Loucy (cell line): ENCODE results near the gene TOE1.

Experiments
- H2AFZ ChIP-seq: fragments of 200-600 bp; sonication (generic); 2 replicates; pipeline ENCODE4 v1.6.0; 2016; ENCODE audit warnings: antibody characterized with exemption, mild to moderate bottlenecking, low read length, moderate library complexity
- H3F3A ChIP-seq: fragments of 200-600 bp; 2 replicates; pipeline ENCODE4 v1.6.0; 2016; ENCODE audit warnings: antibody characterized with exemption, low read depth, mild to moderate bottlenecking
- H3K27me3 ChIP-seq: fragments of 200-600 bp; sonication (generic); 2 replicates; pipeline ENCODE4 v1.6.1; 2014; ENCODE audit warnings: low read length, mild to moderate bottlenecking; ENCODE audit not compliant: insufficient read depth, poor library complexity, severe bottlenecking
- H3K36me3 ChIP-seq: fragments of 200-600 bp; sonication (generic); 2 replicates; pipeline ENCODE4 v1.6.1; 2016; ENCODE audit warnings: low read length; ENCODE audit not compliant: insufficient read depth
- H3K4me1 ChIP-seq: fragments of 200-600 bp; sonication (generic); 2 replicates; pipeline ENCODE4 v1.5.1; 2014; ENCODE audit warnings: low read length, mild to moderate bottlenecking; ENCODE audit not compliant: insufficient read depth, poor library complexity, severe bottlenecking
- H3K4me2 ChIP-seq: fragments of 200-600 bp; sonication (generic); 2 replicates; pipeline ENCODE4 v1.6.0; 2014; ENCODE audit warnings: antibody characterized with exemption, low read length, low read depth, mild to moderate bottlenecking; ENCODE audit not compliant: poor library complexity, severe bottlenecking
- H3K4me3 ChIP-seq: fragments of 200-600 bp; sonication (generic); 2 replicates; pipeline ENCODE4 v1.5.1; 2014; ENCODE audit warnings: low read length, mild to moderate bottlenecking, mixed read lengths; ENCODE audit not compliant: poor library complexity, severe bottlenecking
- H3K79me2 ChIP-seq: fragments of 200-600 bp; sonication (generic); 2 replicates; pipeline ENCODE4 v1.6.1; 2014; ENCODE audit warnings: low read length; ENCODE audit not compliant: insufficient read depth
- H3K9ac ChIP-seq: fragments of 200-600 bp; sonication (generic); 2 replicates; pipeline ENCODE4 v1.6.0; 2014; ENCODE audit warnings: mild to moderate bottlenecking, low read depth, low read length, moderate library complexity; ENCODE audit not compliant: poor library complexity, severe bottlenecking
- H3K9me2 ChIP-seq: fragments of 200-600 bp; sonication (generic); replicated peaks from 2 replicates; pipeline ENCODE4 v1.6.1; 2016; ENCODE audit warnings: low read depth, low read length, mixed read lengths
- H3K9me3 ChIP-seq: fragments of 200-600 bp; sonication (generic); 2 replicates; pipeline ENCODE4 v1.6.1; 2014; ENCODE audit warnings: mild to moderate bottlenecking, antibody characterized with exemption, low read length, low read depth; ENCODE audit not compliant: insufficient read depth
- H4K20me1 ChIP-seq: fragments of 200-600 bp; sonication (generic); 2 replicates; pipeline ENCODE4 v1.6.0; 2014; ENCODE audit warnings: antibody characterized with exemption, low read length, mild to moderate bottlenecking; ENCODE audit not compliant: insufficient read depth, poor library complexity, severe bottlenecking
- EZH2phosphoT487 ChIP-seq: fragments of 200-600 bp; IDR thresholded peaks from 2 replicates; pipeline ENCODE4 v1.6.1; 2018; ENCODE audit warnings: antibody characterized with exemption, mild to moderate bottlenecking, moderate library complexity, borderline replicate concordance
- TF ChIP-seq, protein P1 (sequence below): fragments of 200-600 bp; sonication (generic); conservative IDR thresholded peaks from 2 replicates; pipeline ENCODE4 v1.5.1; 2014; ENCODE audit warnings: mild to moderate bottlenecking, antibody characterized with exemption, low read length

TOE1 gene

DNA sequence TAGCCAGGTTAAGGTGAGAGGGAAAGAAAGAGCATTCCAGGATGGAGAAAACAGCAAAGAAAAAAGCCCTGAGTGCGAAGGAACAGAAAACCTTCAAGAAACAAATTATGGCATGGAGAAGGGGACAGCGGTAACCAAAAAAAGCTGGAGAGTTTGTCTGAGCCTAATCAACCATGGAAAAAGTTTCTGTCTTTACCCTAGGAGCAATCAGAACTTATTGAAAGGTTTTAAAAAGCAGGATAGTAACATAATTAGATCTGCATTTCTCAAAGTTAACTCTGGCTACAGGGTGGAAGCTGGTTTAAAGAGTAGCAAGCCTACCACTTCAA is 39.3 kb upstream of the TOE1 start:
- Histone ChIP-seq H3K79me2 (peaks cover 7% of the 10 kb centered on the region; the same call in 1 of the 2 replicates), H3K36me3 (no peaks in the 10 kb centered on the region), H3F3A (no peaks in the 10 kb centered on the region), H4K20me1 (no peaks in the 10 kb centered on the region), H3K9ac (no peak overlapping the region), H2AFZ (no peak overlapping the region; the same call in 1 of the 2 replicates), H3K9me3 (no peaks in the 10 kb centered on the region), H3K27me3 (no peaks in the 10 kb centered on the region), H3K4me3 (no peak overlapping the region), H3K9me2 (no peaks in the 10 kb centered on the region), H3K4me1 (peaks cover 18% of the 10 kb centered on the region), H3K4me2 (no peak overlapping the region)
- no peak for TF ChIP-seq EZH2phosphoT487
- TF ChIP-seq, protein P1, sequence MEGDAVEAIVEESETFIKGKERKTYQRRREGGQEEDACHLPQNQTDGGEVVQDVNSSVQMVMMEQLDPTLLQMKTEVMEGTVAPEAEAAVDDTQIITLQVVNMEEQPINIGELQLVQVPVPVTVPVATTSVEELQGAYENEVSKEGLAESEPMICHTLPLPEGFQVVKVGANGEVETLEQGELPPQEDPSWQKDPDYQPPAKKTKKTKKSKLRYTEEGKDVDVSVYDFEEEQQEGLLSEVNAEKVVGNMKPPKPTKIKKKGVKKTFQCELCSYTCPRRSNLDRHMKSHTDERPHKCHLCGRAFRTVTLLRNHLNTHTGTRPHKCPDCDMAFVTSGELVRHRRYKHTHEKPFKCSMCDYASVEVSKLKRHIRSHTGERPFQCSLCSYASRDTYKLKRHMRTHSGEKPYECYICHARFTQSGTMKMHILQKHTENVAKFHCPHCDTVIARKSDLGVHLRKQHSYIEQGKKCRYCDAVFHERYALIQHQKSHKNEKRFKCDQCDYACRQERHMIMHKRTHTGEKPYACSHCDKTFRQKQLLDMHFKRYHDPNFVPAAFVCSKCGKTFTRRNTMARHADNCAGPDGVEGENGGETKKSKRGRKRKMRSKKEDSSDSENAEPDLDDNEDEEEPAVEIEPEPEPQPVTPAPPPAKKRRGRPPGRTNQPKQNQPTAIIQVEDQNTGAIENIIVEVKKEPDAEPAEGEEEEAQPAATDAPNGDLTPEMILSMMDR: no peak

DNA sequence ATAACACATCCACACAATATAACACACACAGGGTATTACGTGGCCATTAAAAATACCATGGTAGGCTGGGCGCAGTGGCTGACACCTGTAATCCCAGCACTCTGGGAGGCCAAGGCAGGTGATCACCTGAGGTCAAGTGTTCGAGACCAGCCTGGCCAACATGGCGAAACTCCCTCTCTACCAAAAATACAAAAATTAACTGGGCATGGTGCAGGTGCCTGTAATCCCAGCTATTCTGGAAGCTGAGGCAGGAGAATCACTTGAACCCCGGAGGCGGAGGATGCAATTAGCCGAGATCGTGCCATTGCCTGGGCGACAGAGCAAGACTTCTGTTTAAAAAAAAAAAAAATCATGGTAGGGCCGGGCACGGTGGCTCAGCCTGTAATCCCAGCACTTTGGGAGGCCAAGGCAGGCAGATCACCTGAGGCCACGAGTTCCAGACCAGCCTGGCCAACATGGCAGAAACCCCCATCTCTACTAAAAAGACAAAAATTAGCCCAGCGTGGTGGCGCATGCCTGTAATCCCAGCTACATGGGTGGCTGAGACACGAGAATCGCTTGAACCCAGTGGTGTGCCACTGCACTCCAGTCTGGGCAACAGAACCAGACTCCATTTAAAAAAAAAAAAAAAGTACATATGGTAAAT is 37.3 kb upstream of the TOE1 start:
- H3K36me3 ChIP-seq: no peaks in the 10 kb centered on the region
- H3K27me3 ChIP-seq: no peaks in the 10 kb centered on the region
- peaks cover 7% of the 10 kb centered on the region; the same call in 1 of the 2 replicates for H3K79me2 ChIP-seq
- H3K4me1 ChIP-seq: peaks cover 32% of the 10 kb centered on the region
- H4K20me1 ChIP-seq: no peaks in the 10 kb centered on the region
- H3K4me3 ChIP-seq: peak overlapping the region; percentile 89
- H3F3A ChIP-seq: no peaks in the 10 kb centered on the region; the same call in 1 of the 2 replicates
- peak overlapping the region; percentile 86 for H3K9ac ChIP-seq
- H2AFZ ChIP-seq: no peak overlapping the region
- H3K4me2 ChIP-seq: peak overlapping the region; percentile 82
- H3K9me2 ChIP-seq: no peaks in the 10 kb centered on the region
- H3K9me3 ChIP-seq: no peaks in the 10 kb centered on the region
- TF ChIP-seq, protein P1: no peak
- TF ChIP-seq EZH2phosphoT487: no peak

DNA sequence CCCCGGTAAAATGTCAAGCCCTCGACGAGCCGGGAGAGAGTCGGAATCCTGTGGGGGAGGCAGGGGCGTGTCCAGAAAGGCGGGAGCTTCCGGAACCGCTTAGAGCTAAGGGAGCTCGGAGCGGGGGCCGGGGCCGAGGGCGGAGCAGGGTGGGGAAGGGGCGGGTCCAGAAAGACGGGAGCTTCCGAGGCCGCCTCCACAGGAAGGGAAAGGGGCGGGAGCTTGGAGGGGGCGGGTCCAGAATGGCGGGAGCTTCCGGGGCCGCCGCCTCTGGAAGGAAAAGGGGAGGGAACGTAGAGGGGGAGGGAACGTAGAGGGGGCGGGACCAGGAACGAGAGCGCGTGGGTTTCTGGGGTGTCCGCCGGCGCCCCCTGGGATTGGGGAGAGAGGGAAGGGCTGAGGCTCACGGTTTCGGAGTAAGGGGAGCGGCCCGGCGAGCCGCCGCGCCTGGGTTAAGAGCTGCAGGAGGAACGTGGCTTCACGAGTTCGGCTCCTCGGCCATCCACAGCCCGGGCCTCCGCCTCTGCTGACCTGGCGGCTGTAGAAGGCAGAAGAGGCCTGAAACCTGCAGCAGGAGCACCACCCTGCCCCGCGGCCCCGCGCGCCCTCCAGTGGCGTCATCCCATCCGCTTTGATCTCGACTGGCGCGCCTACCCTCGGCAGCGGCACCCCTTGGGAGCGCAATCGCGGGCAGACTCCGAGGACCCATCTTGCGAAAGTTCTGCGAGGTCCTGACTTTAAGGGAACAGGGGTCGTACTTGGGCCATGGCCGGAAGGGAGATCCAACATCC is 36.3 kb upstream of the TOE1 start:
- Histone ChIP-seq H3K36me3 (no peaks in the 10 kb centered on the region), H2AFZ (peak overlapping the region; percentile 96), H3F3A (no peaks in the 10 kb centered on the region; the same call in 1 of the 2 replicates), H3K4me1 (peaks cover 32% of the 10 kb centered on the region), H3K9me2 (no peaks in the 10 kb centered on the region), H3K4me3 (peak overlapping the region; percentile 89), H3K9ac (peak overlapping the region; percentile 97), H4K20me1 (no peaks in the 10 kb centered on the region), H3K79me2 (peaks cover 7% of the 10 kb centered on the region; the same call in 1 of the 2 replicates), H3K4me2 (peak overlapping the region; percentile 96), H3K9me3 (no peaks in the 10 kb centered on the region), H3K27me3 (no peaks in the 10 kb centered on the region)
- TF ChIP-seq EZH2phosphoT487: no peak
- TF ChIP-seq, protein P1: peak; percentile 74
